ENCODE results near the gene DOCK3.

- TF ChIP-seq, protein P1, sequence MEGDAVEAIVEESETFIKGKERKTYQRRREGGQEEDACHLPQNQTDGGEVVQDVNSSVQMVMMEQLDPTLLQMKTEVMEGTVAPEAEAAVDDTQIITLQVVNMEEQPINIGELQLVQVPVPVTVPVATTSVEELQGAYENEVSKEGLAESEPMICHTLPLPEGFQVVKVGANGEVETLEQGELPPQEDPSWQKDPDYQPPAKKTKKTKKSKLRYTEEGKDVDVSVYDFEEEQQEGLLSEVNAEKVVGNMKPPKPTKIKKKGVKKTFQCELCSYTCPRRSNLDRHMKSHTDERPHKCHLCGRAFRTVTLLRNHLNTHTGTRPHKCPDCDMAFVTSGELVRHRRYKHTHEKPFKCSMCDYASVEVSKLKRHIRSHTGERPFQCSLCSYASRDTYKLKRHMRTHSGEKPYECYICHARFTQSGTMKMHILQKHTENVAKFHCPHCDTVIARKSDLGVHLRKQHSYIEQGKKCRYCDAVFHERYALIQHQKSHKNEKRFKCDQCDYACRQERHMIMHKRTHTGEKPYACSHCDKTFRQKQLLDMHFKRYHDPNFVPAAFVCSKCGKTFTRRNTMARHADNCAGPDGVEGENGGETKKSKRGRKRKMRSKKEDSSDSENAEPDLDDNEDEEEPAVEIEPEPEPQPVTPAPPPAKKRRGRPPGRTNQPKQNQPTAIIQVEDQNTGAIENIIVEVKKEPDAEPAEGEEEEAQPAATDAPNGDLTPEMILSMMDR (IDR thresholded peaks at IDR 0.05), result no peak
- TF ChIP-seq, protein P2, sequence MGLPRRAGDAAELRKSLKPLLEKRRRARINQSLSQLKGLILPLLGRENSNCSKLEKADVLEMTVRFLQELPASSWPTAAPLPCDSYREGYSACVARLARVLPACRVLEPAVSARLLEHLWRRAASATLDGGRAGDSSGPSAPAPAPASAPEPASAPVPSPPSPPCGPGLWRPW (IDR thresholded peaks at IDR 0.05), result no peak
- TF ChIP-seq JUN (IDR thresholded peaks at IDR 0.05) (no peak), EP300 (IDR thresholded peaks at IDR 0.05) (no peak), POLR2A (IDR thresholded peaks at IDR 0.05; ENCODE audit: low read length) (no peak), SREBF2 (IDR thresholded peaks at IDR 0.05) (no peak), ZFP36 (IDR thresholded peaks at IDR 0.05; ENCODE audit: borderline replicate concordance, partially characterized antibody) (no peak), MYC (IDR thresholded peaks at IDR 0.05; ENCODE audit: borderline replicate concordance, low read length) (no peak)
Observed at GRCh38 chr3:50978991-50979667, 304.4 kb downstream of the DOCK3 start.

Data from A549 (cell line).